Natural killer cell treated with Interleukin-12 subunit alpha and Interleukin-12 subunit beta and Interleukin-15 and Interleukin-18, amount 100 ng/mL, for 72 hours (primary cell): ENCODE results near the gene SC5D. TPM values are rescaled to one million over a fixed set of nuclear protein-coding genes. Genes with fewer than 3 reads are reported as not detected.

Source experiments
- ATAC-seq, 2 donors: fragments of 150-1000 bp; cut with Tn5 transposase in 1 of 2; sonication (Bioruptor Pico), chemical (Tn5 transposase) in 1 of 2; 2 replicates each; pipeline ENCODE4 v1.10.0; 2021
- DNase-seq: peaks from one replicate; pipeline ENCODE4 v3.0.0; 2022; ENCODE audit warnings: low spot score
- H3K27ac Mint-ChIP-seq, 2 donors: 1 replicate in 1 of 2; 2 replicates in 1 of 2; pipeline ENCODE4 v1.8.0; 2022; ENCODE audit warnings: mixed read lengths in 2 of 2, mild to moderate bottlenecking in 1 of 2, moderate library complexity in 1 of 2
- H3K27me3 Mint-ChIP-seq, 2 donors: 1 replicate in 1 of 2; 2 replicates in 1 of 2; pipeline ENCODE4 v1.8.0; 2022; ENCODE audit warnings: mixed read lengths in 2 of 2
- H3K36me3 Mint-ChIP-seq: one replicate; pipeline ENCODE4 v1.8.0; 2022; ENCODE audit warnings: mixed read lengths
- H3K4me1 Mint-ChIP-seq, 2 donors: 1 replicate in 1 of 2; 2 replicates in 1 of 2; pipeline ENCODE4 v1.8.0; 2022; ENCODE audit warnings: low read depth in 2 of 2, mixed read lengths in 2 of 2, mild to moderate bottlenecking in 1 of 2
- H3K4me3 Mint-ChIP-seq: one replicate; pipeline ENCODE4 v1.8.0; 2022; ENCODE audit warnings: mixed read lengths
- H3K9me3 Mint-ChIP-seq: 2 replicates; pipeline ENCODE4 v1.8.0; 2022; ENCODE audit warnings: mixed read lengths
- total RNA-seq, 2 donors: library from RNA; stranded (reverse); gene quantifications; one replicate each; pipeline ENCODE4 v1.2.3, GENCODE V29; 2022

Gene SC5D
- total RNA-seq, 2 donors from 2014 or later: 19.9 to 24.2 TPM

- H3K27me3 Mint-ChIP-seq: peaks cover 0 to 5% of the 10 kb centered on the region in 2 donors
- no peaks in the 10 kb centered on the region for H3K9me3 Mint-ChIP-seq
- DNase-seq (no peak), ATAC-seq (no peak)
- no peaks in the 10 kb centered on the region for H3K36me3 Mint-ChIP-seq
- no peak overlapping the region for H3K4me3 Mint-ChIP-seq
- H3K4me1 Mint-ChIP-seq: no peaks in the 10 kb centered on the region
- no peak overlapping the region for H3K27ac Mint-ChIP-seq
Observed at GRCh38 chr11:121347094-121347493, 54.5 kb downstream of the SC5D start.

GRCh38 chr11:121347813-121348212 is 55.2 kb downstream of the SC5D start:
- H3K4me1 Mint-ChIP-seq: no peaks in the 10 kb centered on the region
- H3K36me3 Mint-ChIP-seq: no peaks in the 10 kb centered on the region
- peaks cover 0 to 5% of the 10 kb centered on the region in 2 donors for H3K27me3 Mint-ChIP-seq
- no peak overlapping the region for H3K27ac Mint-ChIP-seq
- no peaks in the 10 kb centered on the region for H3K9me3 Mint-ChIP-seq
- ATAC-seq: no peak
- no peak overlapping the region for H3K4me3 Mint-ChIP-seq
- no peak for DNase-seq

- H3K27me3 Mint-ChIP-seq: peaks cover 0 to 8% of the 10 kb centered on the region in 2 donors
- H3K36me3 Mint-ChIP-seq: no peaks in the 10 kb centered on the region
- no peaks in the 10 kb centered on the region for H3K4me1 Mint-ChIP-seq
- H3K9me3 Mint-ChIP-seq: no peaks in the 10 kb centered on the region
- no peak overlapping the region for H3K27ac Mint-ChIP-seq
- ATAC-seq (no peak), DNase-seq (no peak)
- H3K4me3 Mint-ChIP-seq: no peak overlapping the region
Observed at GRCh38 chr11:121348220-121348875, 55.8 kb downstream of the SC5D start.

DNA sequence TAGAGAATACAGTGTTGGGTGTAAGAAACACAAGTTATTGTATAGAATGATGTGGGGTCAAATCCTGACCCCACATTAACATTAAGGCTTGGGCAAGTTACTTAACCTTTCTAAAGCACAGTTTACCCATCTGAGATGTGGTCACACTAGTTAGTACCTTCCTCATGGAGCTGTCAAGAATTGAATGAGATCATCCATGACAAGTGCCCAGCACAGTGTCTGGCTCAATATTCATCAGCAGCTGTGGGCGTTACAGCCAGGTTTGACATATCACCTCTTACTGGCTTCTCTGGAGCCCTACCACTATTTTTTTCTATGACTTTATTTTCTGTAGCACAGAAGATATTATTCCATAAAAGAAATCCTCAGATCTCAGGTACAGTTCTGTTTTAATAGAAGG is 57.2 kb downstream of the SC5D start:
- Mint-ChIP-seq H3K4me3 (no peak overlapping the region), H3K27ac (no peak overlapping the region), H3K4me1 (no peaks in the 10 kb centered on the region), H3K9me3 (no peaks in the 10 kb centered on the region), H3K27me3 (peaks cover 0 to 10% of the 10 kb centered on the region in 2 donors), H3K36me3 (no peaks in the 10 kb centered on the region)
- ATAC-seq (no peak), DNase-seq (no peak)

- peaks cover 0 to 11% of the 10 kb centered on the region in 2 donors for H3K27me3 Mint-ChIP-seq
- no peak overlapping the region for H3K27ac Mint-ChIP-seq
- H3K4me1 Mint-ChIP-seq: no peaks in the 10 kb centered on the region
- H3K9me3 Mint-ChIP-seq: no peaks in the 10 kb centered on the region
- H3K36me3 Mint-ChIP-seq: no peaks in the 10 kb centered on the region
- no peak for DNase-seq
- ATAC-seq: no peak
- no peak overlapping the region for H3K4me3 Mint-ChIP-seq
Observed at GRCh38 chr11:121350314-121351082, 57.9 kb downstream of the SC5D start.

GRCh38 chr11:121351083-121351630 is 58.6 kb downstream of the SC5D start:
- Mint-ChIP-seq H3K4me3 (no peak overlapping the region), H3K4me1 (no peaks in the 10 kb centered on the region), H3K36me3 (no peaks in the 10 kb centered on the region), H3K27me3 (peaks cover 4 to 11% of the 10 kb centered on the region in 2 donors), H3K27ac (no peak overlapping the region), H3K9me3 (no peaks in the 10 kb centered on the region)
- DNase-seq: no peak
- no peak for ATAC-seq

- no peaks in the 10 kb centered on the region for H3K36me3 Mint-ChIP-seq
- no peak overlapping the region for H3K4me3 Mint-ChIP-seq
- DNase-seq (no peak), ATAC-seq (no peak)
- no peaks in the 10 kb centered on the region for H3K9me3 Mint-ChIP-seq
- H3K4me1 Mint-ChIP-seq: peaks cover 0 to 2% of the 10 kb centered on the region in 2 donors
- H3K27ac Mint-ChIP-seq: no peak overlapping the region
- H3K27me3 Mint-ChIP-seq: peaks cover 4 to 11% of the 10 kb centered on the region in 2 donors
Observed at GRCh38 chr11:121352251-121352891, 59.8 kb downstream of the SC5D start.

DNA sequence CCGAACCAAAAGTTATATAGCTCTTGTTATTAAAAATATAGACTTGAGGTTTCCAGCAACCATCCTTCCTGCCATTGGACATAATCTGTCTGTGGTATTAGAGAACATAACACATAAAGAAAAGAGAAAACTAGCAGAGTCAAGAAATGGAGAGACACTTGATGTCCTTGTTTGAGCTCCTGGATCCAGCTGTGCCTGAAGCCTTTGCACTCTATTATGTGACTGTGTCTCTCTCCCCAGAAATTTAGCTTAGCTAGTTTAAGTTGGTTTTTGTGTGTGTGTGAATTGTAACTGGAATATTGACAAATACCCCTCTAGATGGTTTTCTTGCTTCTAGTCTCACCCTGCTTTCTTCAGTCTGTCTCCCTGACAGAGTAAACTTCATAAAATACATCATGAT is 61.6 kb downstream of the SC5D start:
- Mint-ChIP-seq H3K27ac (no peak overlapping the region), H3K4me3 (no peak overlapping the region)
- no peak for ATAC-seq

GRCh38 chr11:121356357-121356756 is 63.8 kb downstream of the SC5D start:
- H3K27me3 Mint-ChIP-seq: peaks cover 4 to 13% of the 10 kb centered on the region in 2 donors
- no peaks in the 10 kb centered on the region for H3K9me3 Mint-ChIP-seq
- DNase-seq (no peak), ATAC-seq (peak in 1 of 2 donors; percentile 75)
- H3K4me3 Mint-ChIP-seq: no peak overlapping the region
- no peaks in the 10 kb centered on the region for H3K36me3 Mint-ChIP-seq
- H3K4me1 Mint-ChIP-seq: peaks cover 0 to 2% of the 10 kb centered on the region in 2 donors
- H3K27ac Mint-ChIP-seq: peak overlapping the region in 1 of 2 donors; percentile 25

More for the DNA sequence above, 61.6 kb downstream of the SC5D start:
- peaks cover 4 to 13% of the 10 kb centered on the region in 2 donors for H3K27me3 Mint-ChIP-seq
- no peaks in the 10 kb centered on the region for H3K9me3 Mint-ChIP-seq
- no peaks in the 10 kb centered on the region for H3K36me3 Mint-ChIP-seq
- no peak for DNase-seq
- peaks cover 0 to 2% of the 10 kb centered on the region in 2 donors for H3K4me1 Mint-ChIP-seq

Other genes with a start within 250 kb of the SC5D start
- under 1 TPM; 0.39 to 0.86 TPM for gene TECTA, start 191.5 kb upstream of the SC5D start, total RNA-seq
- gene SORL1, start 159.5 kb downstream of the SC5D start, total RNA-seq: 10 to 100 TPM; 26.8 to 45.5 TPM